Omental fat pad (tissue), 4 donors: ENCODE results near the gene GMDS. TPM values are rescaled to one million over a fixed set of nuclear protein-coding genes. Genes with fewer than 3 reads are reported as not detected.
A peak's percentile ranks its signal among the peaks of the same experiment; 100 is the strongest.

ENCODE experiments used
- ATAC-seq: fragments of 150-250 bp; one replicate; pipeline ENCODE4 v1.9.1; 2016; ENCODE audit warnings: mild to moderate bottlenecking, moderate library complexity; ENCODE audit not compliant: low FRiP score
- DNase-seq: peaks from one replicate; pipeline ENCODE4 v3.0.0-alpha.2; 2019; ENCODE audit warnings: low spot score
- CTCF ChIP-seq, 3 donors: fragments of 450-650 bp; IDR thresholded peaks; one replicate each; pipeline ENCODE4 v1.5.1; 2016 to 2017; ENCODE audit warnings: antibody characterized with exemption in 3 of 3, mild to moderate bottlenecking in 3 of 3, moderate library complexity in 2 of 3
- total RNA-seq, 4 donors: library from RNA; depleted of rRNA; stranded (reverse); fragments of >200 nt; gene quantifications; one replicate each; pipeline ENCODE4 v1.1.0, GENCODE V29; 2016

GMDS gene
- total RNA-seq, 4 donors from 2014 or later, result 5.6 to 20.6 (median 10.7) TPM

GRCh38 chr6:2120912-2121311, 124.5 kb downstream of the GMDS start:
- DNase-seq (no peak), ATAC-seq (no peak)
- TF ChIP-seq CTCF (IDR thresholded peaks at IDR 0.05), result no peak

GRCh38 chr6:2119275-2119674, 126.1 kb downstream of the GMDS start:
- no peak for ATAC-seq
- DNase-seq, result no peak
- no peak for TF ChIP-seq CTCF (IDR thresholded peaks at IDR 0.05)

- ATAC-seq (no peak), DNase-seq (no peak)
- TF ChIP-seq CTCF (IDR thresholded peaks at IDR 0.05), result no peak
Observed at GRCh38 chr6:2118136-2118535, 127.3 kb downstream of the GMDS start.

- no peak for TF ChIP-seq CTCF (IDR thresholded peaks at IDR 0.05)
- no peak for DNase-seq
- no peak for ATAC-seq
Observed at GRCh38 chr6:2117447-2117846, 128.0 kb downstream of the GMDS start.

GRCh38 chr6:2116496-2116895, 128.9 kb downstream of the GMDS start:
- no peak for DNase-seq
- TF ChIP-seq CTCF (IDR thresholded peaks at IDR 0.05), result no peak
- ATAC-seq, result no peak

- ATAC-seq, result no peak
- TF ChIP-seq CTCF (IDR thresholded peaks at IDR 0.05), result no peak
Observed at GRCh38 chr6:2114100-2114499, 131.3 kb downstream of the GMDS start.

GRCh38 chr6:2111162-2111677, 134.2 kb downstream of the GMDS start:
- ATAC-seq (peak; percentile 83), DNase-seq (no peak)
- no peak for TF ChIP-seq CTCF (IDR thresholded peaks at IDR 0.05)

More at GRCh38 chr6:2114100-2114499, 131.3 kb downstream of the GMDS start:
- no peak for DNase-seq
